Measurements from ENCODE around the gene UFSP1.

UFSP1 gene

DNA sequence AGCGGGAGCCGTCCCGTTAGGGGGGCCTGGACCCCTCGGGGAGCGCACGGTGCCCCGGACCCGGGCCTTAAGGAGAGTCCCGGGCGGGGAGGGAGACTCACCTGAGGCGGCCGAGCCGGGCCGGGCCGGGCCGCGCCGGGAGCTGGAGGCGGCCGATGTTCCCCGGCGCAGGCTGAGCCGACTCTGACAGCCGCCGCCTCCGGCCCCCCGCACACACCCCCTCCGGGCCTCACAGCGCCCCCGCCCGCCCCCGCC lies 6.1 kb upstream of the UFSP1 start, which contains the start of gene ACHE:
TSS of gene ACHE (minus strand) at position 188 of the 255 bp plus-strand sequence. CDS start 1,656 bp downstream, outside the sequence.
- DNase-seq = no peak

DNA sequence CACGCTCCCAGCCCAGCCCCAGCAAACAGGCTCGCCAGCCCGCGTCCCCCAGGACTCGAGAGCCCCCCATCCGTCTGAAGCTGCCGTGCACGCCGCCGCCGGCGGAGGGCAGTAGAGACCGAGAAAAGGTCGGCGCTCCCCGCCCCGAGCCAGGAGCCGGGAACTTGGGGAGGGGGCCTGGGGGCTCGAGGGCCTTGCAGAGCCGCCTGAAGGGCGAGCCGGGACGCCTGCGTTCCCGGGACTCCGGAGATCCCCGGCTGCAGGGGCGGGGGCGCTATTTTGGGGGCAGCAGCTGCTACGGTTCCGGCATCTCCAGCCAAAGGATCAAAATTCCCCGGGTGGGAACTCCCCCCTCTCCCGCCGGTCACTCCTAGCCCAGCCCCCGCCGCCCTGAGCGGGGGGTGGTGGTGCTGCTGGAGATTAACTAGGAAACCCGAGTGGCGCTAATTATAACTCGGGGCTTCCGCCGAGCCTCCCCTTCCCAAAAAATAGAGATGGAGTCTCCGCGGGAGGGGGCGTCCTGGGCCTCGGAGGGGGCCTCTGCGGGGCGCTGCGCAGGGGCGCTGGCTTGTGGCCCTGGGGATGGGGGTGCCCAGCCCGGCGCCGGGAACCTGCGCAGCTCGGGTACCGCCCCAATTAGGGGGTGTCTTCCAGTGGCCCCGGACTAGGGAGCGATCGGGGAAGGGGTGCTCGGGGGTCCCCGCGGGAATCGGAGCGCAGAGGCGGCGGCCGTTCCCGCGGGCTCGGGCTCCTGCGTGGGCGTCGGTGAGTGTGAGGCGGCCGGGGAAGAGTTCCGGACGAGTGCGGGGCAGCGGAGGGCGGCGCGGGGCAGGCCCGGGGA lies 5.6 kb upstream of the UFSP1 start:
- no peak for DNase-seq

DNA sequence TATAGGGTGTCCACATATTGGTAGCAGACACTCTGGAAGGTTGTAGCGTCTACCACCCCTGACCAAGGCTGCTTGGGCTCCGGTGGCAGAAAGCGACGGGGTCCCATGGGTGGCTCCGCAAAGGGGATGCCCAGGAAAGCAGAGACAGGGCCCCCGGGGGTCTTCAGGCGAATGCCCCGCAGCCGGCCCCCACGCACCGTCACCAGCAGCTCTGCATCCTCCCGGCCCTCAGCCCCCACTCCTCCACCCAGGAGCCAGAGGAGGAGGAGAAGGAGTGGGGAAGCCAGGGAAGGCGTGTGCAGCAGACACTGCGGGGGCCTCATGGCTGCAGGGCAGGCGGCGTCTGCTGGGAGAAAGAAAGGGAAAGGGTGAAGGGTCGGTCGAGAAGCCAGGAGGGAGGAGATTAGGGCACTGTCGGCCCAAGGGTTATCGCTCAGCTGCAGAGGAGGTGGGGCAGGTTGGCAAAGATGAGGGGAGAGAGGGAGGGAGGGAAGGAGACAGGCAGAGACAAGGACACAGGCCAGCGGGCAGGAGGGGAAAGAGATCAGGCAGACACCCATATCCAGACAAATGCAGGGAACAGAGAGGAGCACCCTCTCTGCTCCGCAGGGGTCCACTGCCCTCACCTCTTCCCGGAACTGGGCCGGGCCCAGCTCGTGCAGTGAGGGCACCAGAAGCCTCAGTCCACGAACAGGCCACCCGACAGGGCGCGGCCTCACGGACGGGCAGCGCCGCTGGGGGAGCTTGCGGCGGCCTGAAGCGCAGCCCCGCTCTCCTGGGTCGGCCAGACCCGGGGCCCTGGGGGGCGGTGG lies 4.6 kb upstream of the UFSP1 start:
- DNase-seq = no peak

DNA sequence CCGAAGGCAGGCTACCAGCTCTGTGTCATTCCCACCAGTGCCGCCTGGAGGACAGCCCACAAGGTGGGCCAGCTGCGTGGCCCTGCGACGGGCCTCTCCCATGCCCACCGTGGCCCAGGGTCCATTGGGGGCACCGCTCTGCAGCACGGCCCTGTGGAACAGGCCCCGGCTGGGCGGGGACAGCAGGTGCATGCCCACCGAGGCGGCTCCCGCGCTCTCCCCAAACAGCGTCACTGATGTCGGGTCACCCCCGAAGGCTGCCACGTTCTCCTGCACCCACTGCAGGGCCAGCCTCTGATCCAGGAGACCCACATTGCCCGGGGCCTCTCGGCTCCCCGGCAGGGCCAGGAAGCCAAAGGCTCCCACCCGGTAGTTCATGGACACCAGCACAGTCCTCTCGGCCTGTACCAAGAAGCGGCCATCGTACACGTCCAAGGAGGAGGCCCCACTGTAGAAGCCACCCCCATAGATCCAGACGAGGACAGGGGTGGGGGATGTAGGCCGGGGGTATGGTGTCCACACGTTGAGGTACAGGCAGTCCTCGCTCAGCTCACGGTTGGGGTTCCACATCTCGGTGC lies 3.9 kb upstream of the UFSP1 start:
- DNase-seq = no peak

DNA sequence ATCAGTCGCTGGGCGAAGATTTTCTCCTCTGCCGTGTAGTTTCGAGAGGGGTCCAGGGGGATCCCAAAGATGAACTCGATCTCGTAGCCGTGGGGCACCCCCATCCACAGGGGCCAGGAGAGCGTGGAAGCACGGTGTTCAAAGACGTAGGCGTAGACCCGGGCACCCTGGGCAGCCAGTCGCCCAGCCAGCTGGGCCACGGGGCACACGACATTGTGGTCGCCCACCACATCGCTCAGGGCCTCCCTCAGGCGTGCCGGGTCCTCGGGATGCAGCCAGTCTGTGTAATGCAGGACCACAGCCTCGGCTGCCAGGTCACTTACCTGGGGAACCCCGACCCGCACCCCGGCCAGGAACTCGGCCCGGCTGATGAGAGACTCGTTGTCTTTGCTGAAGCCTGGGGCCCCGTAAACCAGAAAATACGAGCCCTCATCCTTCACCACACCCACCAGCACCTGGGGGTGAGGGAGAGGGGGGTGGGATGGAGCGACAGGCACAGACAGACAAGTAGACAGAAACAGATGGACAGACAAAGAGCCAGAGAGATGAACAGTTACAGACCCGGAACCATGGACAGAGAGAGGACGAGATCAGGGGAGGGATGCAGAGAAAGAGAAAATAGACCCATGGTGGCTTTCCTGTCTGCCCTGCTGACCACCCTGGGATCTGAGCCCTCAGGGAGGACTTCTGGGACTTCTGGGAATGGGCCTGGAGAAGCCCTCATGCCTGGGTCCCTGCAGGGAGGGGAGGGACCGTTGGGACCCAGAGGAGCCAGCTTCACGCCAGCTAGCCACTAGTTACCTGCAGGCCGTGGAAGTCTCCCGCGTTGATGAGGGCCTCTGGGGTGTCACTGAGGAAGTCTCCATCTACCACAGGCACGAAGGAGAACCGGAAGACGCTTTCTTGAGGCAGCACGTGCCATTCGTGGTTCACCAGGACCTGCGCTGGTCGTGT lies 3.1 kb upstream of the UFSP1 start:
- no peak for DNase-seq

DNA sequence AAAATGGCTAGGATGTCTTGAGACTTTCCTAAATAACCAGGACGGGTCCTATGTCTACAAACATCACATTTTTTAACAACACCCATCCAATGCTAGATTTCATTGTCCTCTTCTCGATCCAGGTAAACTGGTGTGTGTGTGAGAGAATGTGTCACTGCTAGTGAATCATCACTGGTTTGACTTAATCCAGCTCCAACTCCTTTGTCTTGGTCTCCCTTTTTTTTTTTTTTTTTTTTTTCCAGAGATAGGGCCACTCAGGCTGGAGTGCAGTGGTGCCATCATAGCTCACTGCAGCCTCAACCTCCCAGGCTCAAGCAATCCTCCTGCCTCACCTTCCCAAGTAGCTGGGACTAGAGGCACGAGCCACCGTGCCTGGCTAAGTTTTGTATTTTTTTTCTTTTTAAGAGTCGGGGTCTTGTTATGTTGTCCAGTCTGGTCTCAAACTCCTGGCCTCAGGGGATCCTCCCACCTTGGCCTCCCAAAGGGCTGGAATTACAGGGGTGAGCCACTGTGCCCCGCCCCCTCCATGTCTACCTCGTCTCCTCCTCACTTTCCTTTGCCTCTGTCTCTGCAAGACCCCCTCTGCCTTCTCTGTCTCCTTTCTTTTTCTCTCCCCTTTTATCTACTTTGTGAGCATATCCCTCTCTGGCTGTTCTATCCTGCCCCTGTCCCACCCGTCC lies 2.2 kb upstream of the UFSP1 start:
- DNase-seq = no peak

DNA sequence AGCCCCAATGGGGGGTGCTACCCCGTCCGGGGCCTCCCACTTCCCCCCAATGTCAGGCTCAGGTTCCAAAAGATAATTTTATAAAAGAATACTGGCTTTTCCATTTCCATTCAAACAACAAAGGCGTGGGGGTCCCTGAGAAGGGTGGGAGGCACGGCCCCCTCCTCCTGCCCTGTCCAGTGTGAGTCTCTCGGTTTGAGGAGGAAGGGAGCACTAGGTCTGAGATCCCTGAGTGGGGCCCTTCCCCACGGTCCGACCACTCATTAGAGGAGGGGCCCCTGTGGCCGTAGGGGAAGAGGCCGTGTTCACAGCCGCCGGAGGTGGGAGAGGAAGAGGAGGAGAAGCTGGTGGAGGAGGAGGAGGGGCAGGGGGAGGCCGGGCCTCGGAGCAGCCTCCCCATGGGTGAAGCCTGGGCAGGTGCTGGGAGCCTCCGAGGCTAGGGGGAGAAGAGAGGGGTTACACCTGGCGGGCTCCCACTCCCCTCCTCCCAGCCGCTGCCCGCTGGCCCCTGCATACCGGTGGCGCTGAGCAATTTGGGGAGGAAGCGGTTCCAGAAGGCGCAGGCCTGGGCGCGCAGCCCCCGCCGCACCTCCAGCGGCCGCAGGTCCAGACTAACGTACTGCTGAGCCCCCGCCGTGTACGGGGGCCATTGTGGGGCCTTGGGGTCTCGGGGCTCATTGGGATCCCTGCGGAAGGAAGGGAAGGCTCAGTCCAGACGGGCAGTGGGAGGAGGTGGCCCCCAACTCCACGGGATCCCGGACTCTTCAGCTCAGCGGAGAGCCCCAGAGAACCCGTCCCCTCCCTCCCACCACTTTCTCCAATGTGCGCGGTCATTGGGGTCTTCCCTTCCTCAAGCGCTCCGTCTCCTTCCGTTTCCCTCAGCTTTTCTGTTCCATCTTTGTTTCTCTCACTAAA lies 1.4 kb upstream of the UFSP1 start:
- no peak for DNase-seq

DNA sequence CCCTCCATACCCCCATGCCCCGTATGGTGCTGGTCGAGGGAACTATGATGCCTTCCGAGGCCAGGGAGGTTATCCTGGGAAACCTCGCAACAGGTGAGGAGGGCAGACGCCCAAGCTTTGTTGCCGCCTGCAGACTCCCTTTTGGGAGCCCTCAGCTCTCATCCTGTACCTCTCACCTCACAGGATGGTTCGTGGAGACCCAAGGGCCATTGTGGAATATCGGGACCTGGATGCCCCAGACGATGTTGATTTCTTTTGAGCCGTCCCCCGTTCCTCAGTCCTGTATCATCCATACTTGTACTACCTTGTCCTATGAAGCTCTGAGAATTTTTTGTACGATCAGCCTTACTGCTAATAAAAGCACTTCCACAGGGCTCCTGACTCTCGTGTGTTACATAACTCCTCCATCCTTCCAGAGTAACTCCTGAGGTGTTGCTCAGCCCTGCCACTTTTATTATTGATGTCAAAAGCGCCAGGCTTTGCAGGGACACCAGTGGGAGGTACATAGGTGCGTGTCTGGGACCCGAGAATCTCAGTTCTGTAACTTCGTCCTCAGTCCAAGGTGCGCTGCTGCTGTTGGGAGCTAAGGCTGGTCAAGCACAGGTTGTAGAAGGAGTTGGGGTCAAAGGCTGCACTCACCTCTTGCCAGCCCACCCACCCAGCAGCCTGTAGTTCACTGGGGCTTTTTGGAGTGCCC lies 1.1 kb downstream of the UFSP1 start:
- no peak for DNase-seq

DNA sequence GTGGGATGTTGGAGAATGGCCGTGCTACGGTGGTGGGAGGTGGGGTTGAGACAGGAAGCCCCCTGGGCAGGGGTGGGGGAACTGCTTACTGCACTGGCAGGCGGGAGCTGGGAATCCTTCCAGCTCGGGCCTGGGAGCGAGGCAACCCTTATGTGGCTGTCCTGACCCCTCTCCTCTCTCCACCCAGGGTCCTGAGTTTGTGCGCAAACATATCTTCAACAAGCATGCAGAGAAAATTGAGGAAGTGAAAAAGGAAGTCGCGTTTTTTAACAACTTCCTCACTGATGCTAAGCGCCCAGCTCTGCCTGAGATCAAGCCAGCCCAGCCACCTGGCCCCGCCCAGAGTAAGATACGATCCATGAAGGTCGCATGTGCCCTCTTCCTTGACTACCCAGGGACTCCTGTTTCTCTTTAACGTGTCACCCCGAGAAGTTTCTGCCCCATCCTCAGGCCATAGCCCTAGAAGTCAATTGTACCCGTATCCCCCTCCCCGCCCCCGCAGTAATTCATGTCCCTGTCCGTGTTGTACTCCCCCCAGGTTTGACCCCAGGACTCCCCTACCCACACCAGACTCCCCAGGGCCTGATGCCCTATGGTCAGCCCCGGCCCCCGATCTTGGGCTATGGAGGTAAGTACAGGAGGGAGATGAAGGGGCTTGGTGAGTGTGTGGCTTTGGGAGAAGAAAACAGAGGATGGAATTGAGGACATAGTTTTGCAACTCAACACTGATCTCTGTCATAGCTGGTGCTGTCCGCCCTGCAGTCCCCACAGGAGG lies 1.8 kb downstream of the UFSP1 start:
- DNase-seq = no peak

DNA sequence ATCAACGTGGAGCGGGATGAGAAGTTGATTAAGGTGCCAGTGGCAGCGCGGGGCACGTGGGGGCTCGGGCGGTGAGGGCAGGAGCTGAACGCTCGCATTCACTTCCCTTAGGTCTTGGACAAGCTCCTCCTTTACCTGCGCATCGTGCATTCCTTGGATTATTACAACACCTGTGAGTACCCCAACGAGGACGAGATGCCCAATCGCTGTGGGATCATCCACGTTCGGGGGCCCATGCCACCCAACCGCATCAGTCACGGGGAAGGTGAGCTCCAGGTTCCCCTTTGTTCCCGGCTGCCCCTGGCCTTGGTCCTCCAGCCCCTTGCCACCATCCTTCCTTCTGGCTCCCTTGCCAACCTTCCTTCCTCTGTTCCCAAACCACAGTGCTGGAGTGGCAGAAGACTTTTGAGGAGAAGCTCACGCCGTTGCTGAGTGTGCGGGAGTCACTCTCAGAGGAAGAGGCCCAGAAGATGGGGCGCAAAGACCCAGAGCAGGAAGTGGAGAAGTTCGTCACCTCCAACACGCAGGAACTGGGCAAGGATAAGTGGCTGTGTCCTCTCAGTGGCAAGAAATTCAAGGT lies 2.5 kb downstream of the UFSP1 start:
- no peak for DNase-seq

DNA sequence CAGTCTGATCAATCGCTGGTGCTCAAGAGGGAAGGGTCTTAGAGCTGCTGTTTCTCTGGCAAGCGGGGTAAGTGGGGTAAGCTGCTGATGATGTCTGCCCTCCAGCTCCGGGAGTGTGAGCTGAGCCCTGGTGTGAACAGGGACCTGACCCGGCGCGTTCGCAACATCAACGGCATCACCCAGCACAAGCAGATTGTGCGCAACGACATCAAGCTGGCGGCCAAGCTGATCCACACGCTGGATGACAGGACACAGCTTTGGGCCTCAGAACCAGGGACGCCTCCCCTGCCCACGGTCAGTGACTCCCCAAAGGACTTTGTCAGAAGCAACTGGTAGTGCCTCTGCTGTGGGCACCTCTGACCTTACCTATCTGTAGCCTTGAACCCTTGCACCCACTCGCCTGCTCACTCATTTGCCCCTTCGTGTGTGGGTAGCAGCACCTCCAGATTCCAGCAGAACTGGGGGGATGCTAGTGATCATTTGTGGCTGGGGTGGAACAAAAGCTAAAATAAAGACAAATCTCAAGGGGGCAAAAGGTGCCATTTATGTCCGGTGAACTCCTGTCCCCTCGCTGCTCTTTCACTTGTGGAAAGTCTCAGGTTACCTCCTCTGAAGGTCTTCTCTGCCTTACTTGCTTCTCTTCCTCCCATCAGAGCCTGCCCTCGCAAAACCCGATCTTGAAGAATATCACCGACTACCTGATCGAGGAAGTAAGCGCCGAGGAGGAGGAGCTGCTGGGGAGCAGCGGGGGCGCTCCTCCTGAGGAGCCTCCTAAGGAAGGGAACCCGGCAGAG lies 3.2 kb downstream of the UFSP1 start:
- no peak for DNase-seq

DNA sequence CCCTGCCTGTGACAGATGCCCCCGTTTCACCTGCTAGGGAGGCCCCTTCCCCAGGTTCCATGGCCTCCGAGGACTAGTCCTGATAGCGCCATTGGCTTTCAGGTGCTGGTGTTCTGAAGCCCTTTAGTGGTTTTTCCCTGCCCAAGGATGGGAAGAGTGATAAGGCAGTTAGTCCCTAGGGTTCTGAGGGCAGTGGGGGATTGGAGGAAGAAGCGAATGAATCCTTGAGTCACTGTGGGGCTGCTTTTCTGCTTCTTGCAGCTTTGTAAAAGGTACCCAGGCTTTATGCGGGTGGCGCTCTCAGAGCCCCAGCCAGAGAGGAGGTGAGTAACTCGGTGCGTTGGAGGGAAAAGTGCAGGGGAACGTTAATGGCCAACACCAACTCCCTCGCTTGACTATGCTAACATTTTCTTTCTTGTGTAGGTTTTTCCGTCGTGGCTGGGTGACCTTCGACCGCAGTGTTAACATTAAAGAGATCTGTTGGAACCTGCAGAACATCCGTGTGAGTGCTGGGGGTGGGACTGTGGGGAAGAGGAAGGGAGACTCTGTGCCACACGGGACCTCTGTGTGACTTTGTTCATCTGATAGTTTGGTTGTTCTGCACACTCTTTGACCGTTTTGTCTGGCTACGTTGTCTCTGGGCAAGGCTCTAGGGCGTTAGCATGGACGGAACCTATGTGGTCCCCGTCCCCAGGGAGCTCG lies 3.9 kb downstream of the UFSP1 start:
- DNase-seq = no peak

DNA sequence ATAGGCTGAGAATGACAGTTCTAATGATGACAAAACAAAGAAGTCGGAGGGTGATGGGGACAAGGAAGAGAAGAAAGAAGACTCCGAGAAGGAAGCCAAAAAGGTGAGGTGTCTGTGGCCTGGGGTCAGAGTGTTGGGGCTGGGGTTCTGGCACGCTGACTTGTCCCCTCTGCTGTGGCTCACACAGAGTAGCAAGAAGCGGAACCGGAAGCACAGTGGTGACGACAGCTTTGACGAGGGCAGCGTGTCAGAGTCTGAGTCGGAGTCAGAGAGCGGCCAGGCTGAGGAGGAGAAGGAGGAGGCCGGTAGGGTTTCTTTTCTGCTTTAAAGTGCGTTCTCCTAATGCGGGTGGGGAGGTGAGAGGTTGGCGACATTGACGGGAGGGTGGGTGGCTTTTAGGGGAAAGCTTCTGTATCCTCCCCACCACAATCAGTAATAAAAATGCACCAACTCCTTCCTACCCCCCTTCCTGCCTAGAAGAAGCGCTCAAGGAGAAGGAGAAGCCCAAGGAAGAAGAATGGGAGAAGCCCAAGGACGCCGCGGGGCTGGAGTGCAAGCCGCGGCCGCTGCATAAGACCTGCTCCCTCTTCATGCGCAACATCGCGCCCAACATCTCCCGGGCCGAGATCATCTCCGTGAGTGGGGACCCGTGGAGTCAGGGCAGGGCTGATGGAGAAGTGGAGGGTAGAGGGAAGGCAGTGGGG lies 4.6 kb downstream of the UFSP1 start:
- DNase-seq = no peak

DNA sequence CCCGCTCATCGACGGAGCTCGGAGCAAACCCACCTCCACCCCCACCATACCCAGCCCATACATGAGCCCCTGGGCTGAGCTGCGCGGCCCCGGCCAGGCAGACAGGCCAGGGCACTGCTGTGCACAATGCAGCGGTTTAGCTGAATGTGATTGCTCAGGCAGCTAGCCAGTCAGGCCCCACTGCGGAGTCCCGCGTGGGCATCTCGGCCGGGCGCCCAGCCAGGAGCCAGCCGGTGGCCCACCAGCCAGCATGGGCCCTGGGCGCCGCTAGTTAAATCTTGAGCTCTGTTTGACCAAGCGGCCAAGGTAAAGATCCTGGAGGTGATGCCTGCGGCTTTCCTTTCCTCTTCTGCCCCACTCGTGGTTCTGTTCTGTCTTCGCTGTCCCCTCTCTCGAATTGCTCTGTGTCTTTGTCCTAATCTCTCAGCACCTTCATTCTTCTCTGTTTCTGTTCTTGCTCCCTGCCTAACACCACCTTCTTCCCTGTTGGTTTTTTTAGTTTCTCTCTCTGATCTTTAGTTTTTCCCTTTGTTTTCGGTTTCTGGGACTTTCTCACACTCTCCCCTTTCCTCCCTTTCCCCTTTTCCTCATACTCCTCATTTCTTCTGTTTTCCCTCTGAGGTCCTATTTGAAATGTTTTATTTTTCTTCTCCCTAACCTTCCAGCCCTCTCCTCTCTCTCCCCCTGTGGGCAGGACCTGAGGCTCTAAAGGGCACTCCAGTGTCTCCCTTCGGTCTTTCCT lies 6.6 kb downstream of the UFSP1 start:
- DNase-seq = no peak

DNA sequence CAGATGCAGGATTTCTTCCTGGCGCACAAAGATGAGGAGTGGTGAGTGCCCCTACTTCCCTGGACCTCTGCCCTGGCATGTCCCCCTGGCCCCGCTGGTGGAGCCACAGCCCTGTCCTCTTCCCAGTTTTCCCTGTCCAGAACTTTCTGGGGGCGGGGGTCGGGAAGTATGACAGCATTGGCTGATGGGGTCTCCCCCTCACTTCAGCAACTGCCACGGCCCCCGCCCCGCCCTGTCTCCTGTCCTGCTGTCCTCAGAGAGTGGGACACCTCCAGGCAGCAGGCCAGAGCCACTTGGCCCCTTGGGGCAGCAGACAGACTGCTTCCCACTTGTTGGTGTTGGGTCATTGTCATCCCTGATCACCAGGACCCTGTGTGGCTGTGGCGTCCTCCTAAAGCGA lies 7.3 kb downstream of the UFSP1 start:
- no peak for DNase-seq

DNA sequence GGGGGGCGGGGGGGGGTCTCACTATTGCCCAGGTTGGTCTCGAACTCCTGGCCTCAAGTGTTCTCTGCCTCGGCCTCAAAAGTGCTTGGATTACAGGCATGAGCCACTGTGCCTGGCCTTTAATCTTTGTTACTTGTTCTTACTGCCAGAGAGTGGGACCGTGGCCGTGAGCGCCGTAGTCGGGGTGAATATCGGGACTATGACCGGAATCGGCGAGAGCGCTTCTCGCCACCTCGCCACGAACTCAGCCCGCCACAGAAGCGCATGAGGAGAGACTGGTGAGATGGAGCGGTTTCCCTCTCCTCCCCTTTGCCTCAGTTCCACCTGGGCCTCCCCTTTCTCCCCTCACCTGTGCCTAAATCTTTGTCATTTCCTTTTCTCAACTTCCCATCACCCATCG lies 8.4 kb downstream of the UFSP1 start:
- DNase-seq = no peak

All from NCI-H526 treated with DMSO at 0.1 percent for 48 hours (cell line).